HepG2 (cell line): ENCODE data around the gene CADM1. TPM values are rescaled to one million over a fixed set of nuclear protein-coding genes. Genes with fewer than 3 reads are reported as not detected.
A peak's percentile ranks its signal among the peaks of the same experiment; 100 is the strongest.

Experiments used
- ATAC-seq: fragments of 200-7000 bp; cut with Tn5 transposase; 3 replicates; pipeline ENCODE4 v1.9.1; 2020; ENCODE audit warnings: mild to moderate bottlenecking, moderate library complexity
- BruUV-seq: library from RNA; stranded (reverse); fragments of 400-500 nt; replicated peaks from 2 replicates; lab custom pipeline; 2021; lab: Mats Ljungman, UMichigan
- CTCF ChIA-PET: fragments of 300-600 bp; formaldehyde crosslinking; extraction: SDS; loops from one replicate; lab custom pipeline; 2021; ENCODE audit warnings: low total read pairs, inconsistent platforms, low intra/inter-chr PET ratio; lab: Yijun Ruan, JAX
- POLR2A ChIA-PET: fragments of 350-600 bp; sonication (Branson Sonifier 250); formaldehyde crosslinking; loops from one replicate; lab custom pipeline; 2020; ENCODE audit warnings: antibody characterized with exemption, inconsistent platforms; lab: Yijun Ruan, JAX
- DNase-seq: peaks from one replicate; pipeline ENCODE4 v3.0.0-alpha.2; 2015; ENCODE audit warnings: low spot score
- FAIRE-seq: peaks from 3 replicates; lab custom pipeline; 2011; peaks lifted over from hg19 to GRCh38; lab: Jason Lieb, UNC
- H2AFZ ChIP-seq: one replicate; pipeline ENCODE4 v1.6.1; 2011; ENCODE audit warnings: low read length, inconsistent platforms
- H3K27ac ChIP-seq: fragments of 300-600 bp; 3 replicates; pipeline ENCODE4 v1.8.0; 2011; ENCODE audit warnings: mixed run types, mild to moderate bottlenecking, mixed read lengths, low read length, inconsistent platforms; ENCODE audit not compliant: insufficient read depth; ENCODE audit errors: extremely low read length
- H3K27me3 ChIP-seq, 2 experiments: fragments of 200-600 bp in 1 of 2; 2 replicates in 1 of 2; 3 replicates in 1 of 2; pipeline versions ENCODE4 v1.6.0 to v1.8.0; 2011; ENCODE audit warnings: low read length in 2 of 2, mild to moderate bottlenecking in 2 of 2, moderate library complexity in 2 of 2, inconsistent platforms in 1 of 2; ENCODE audit not compliant: insufficient read depth in 2 of 2, control insufficient read depth in 1 of 2
- H3K36me3 ChIP-seq, 2 experiments: fragments of 200-600 bp in 1 of 2; replicated peaks in 1 of 2; 2 replicates in 1 of 2; 3 replicates in 1 of 2; pipeline versions ENCODE4 v1.5.1 to v1.8.0; 2011; ENCODE audit warnings: low read length in 2 of 2, inconsistent platforms in 1 of 2; ENCODE audit not compliant: insufficient read depth in 2 of 2, control insufficient read depth in 1 of 2
- H3K4me1 ChIP-seq: 2 replicates; pipeline ENCODE4 v1.5.1; 2012; ENCODE audit warnings: low read length, inconsistent platforms; ENCODE audit not compliant: insufficient read depth
- H3K4me2 ChIP-seq: 2 replicates; pipeline ENCODE4 v1.6.0; 2011; ENCODE audit warnings: low read depth, low read length, inconsistent platforms
- H3K4me3 ChIP-seq, 3 experiments: fragments of 200-600 bp in 1 of 3; sonication (generic), shearing (Covaris generic) in 1 of 3; replicated peaks in 1 of 3; 2 replicates each; pipeline ENCODE4 v1.5.1; 2011 to 2016; ENCODE audit warnings: low read length in 3 of 3, inconsistent platforms in 2 of 3, low read depth in 2 of 3, mild to moderate bottlenecking in 2 of 3, control low read depth in 1 of 3, mixed read lengths in 1 of 3; ENCODE audit not compliant: insufficient read depth in 1 of 3
- H3K79me2 ChIP-seq: one replicate; pipeline ENCODE4 v1.6.1; 2011; ENCODE audit warnings: low read length, inconsistent platforms; ENCODE audit not compliant: insufficient read depth
- H3K9ac ChIP-seq: 2 replicates; pipeline ENCODE4 v1.6.0; 2011; ENCODE audit warnings: mild to moderate bottlenecking, low read depth, low read length, inconsistent platforms; ENCODE audit not compliant: insufficient read depth
- H3K9me3 ChIP-seq: 2 replicates; pipeline ENCODE4 v1.5.1; 2012; ENCODE audit warnings: mild to moderate bottlenecking, low read length
- H4K20me1 ChIP-seq: 2 replicates; pipeline ENCODE4 v1.6.0; 2011; ENCODE audit warnings: inconsistent platforms, mild to moderate bottlenecking, low read length, moderate library complexity; ENCODE audit not compliant: insufficient read depth
- AHDC1 ChIP-seq: sonication (generic); formaldehyde crosslinking; IDR thresholded peaks from 2 replicates; pipeline ENCODE4 v1.5.1; 2020; ENCODE audit warnings: mild to moderate bottlenecking, missing genetic modification reagents, borderline replicate concordance
- ARID5B ChIP-seq: IDR thresholded peaks from 2 replicates; pipeline ENCODE4 v1.4.0; 2020; ENCODE audit warnings: mild to moderate bottlenecking, missing genetic modification reagents
- BCL6 ChIP-seq: IDR thresholded peaks from 2 replicates; pipeline ENCODE4 v1.6.1; 2016; ENCODE audit warnings: missing genetic modification reagents, missing compliant biosample characterization
- FOXA1 ChIP-seq, 2 experiments: fragments of 450-650 bp in 1 of 2; sonication (generic) in 1 of 2; formaldehyde crosslinking in 1 of 2; IDR thresholded peaks; 2 replicates each; pipeline versions ENCODE4 v1.4.0 to v1.6.1; 2016 to 2020; ENCODE audit warnings: missing genetic modification reagents in 1 of 2
- FOXA3 ChIP-seq: IDR thresholded peaks from 2 replicates; pipeline ENCODE4 v1.6.1; 2016; ENCODE audit warnings: missing genetic modification reagents, missing compliant biosample characterization
- RARA ChIP-seq: IDR thresholded peaks from 2 replicates; pipeline ENCODE4 v1.6.1; 2016; ENCODE audit warnings: missing genetic modification reagents, missing compliant biosample characterization
- SAP130 ChIP-seq: IDR thresholded peaks from 2 replicates; pipeline ENCODE4 v1.6.1; 2016; ENCODE audit warnings: low read depth
- SOX13 ChIP-seq, 3 experiments: fragments of 450-650 bp in 1 of 3; sonication (generic) in 1 of 3; formaldehyde crosslinking in 1 of 3; IDR thresholded peaks in 2 of 3; conservative IDR thresholded peaks in 1 of 3; 2 replicates each; pipeline versions ENCODE4 v1.5.0 to v1.6.1; 2016 to 2020; ENCODE audit warnings: antibody characterized with exemption in 1 of 3, mild to moderate bottlenecking in 1 of 3, missing compliant biosample characterization in 1 of 3, missing genetic modification reagents in 1 of 3, moderate library complexity in 1 of 3
- TFAP4 ChIP-seq: sonication (generic); IDR thresholded peaks from 2 replicates; pipeline ENCODE4 v1.6.1; 2016; ENCODE audit warnings: low read depth, borderline replicate concordance
- ZNF207 ChIP-seq: fragments of 450-650 bp; IDR thresholded peaks from 2 replicates; pipeline ENCODE4 v1.6.1; 2016; ENCODE audit warnings: antibody characterized with exemption, borderline replicate concordance
- ZNF552 ChIP-seq: sonication (generic); formaldehyde crosslinking; IDR thresholded peaks from 2 replicates; pipeline ENCODE4 v1.9.0; 2022; ENCODE audit warnings: missing genetic modification reagents, mild to moderate bottlenecking, borderline replicate concordance
- ZNF737 ChIP-seq: sonication (generic); formaldehyde crosslinking; IDR thresholded peaks from 2 replicates; pipeline ENCODE4 v1.5.0; 2020; ENCODE audit warnings: missing genetic modification reagents, mild to moderate bottlenecking, borderline replicate concordance
- ZNF766 ChIP-seq: sonication (generic); formaldehyde crosslinking; IDR thresholded peaks from 2 replicates; pipeline ENCODE4 v1.5.0; 2020; ENCODE audit warnings: missing genetic modification reagents, borderline replicate concordance
- WGBS: methylation state at CpG from one replicate; pipeline ENCODE4 v1.1.6; 2017; ENCODE audit warnings: low lambda C conversion rate; 5-methylcytosine and 5-hydroxymethylcytosine counted together
- in situ Hi-C: cut with HindIII; loops from 2 replicates; pipeline ENCODE4 v1.10.0; 2017; ENCODE audit warnings: low pct_unique_long_range_greater_than_20kb; ENCODE audit not compliant: extremely low pct_ligation_motif_present
- intact Hi-C: fragments of 100-400 bp; cut with micrococcal nuclease; formaldehyde crosslinking; loops from one replicate; pipeline ENCODE4 v1.10.0; 2022; ENCODE audit not compliant: unreplicated experiment
- polyA plus RNA-seq, 8 experiments: library from polyadenylated mRNA; depleted of rRNA in 3 of 8; stranded (reverse) in 7 of 8; unstranded in 1 of 8; fragments of >200 nt; fragmentation: Illumina TruSeq in 4 of 8; extraction: Trizol in 4 of 8; gene quantifications; 2 replicates each; pipeline versions ENCODE4 v1.2.1 to v1.2.3, GENCODE V29; 2011 to 2016; ENCODE audit warnings: low read depth in 4 of 8, missing spikeins in 1 of 8, mixed read lengths in 1 of 8; ENCODE audit not compliant: insufficient read depth in 1 of 8
- total RNA-seq, 5 experiments: library from RNA; depleted of rRNA; stranded (reverse); fragments of >200 nt; fragmentation: Illumina TruSeq; extraction: Trizol; gene quantifications; 2 replicates each; pipeline ENCODE4 v1.2.3, GENCODE V29; 2016; ENCODE audit warnings: low read depth in 1 of 5

Gene CADM1
- total and polyA plus RNA-seq, 2 of the 13 experiments (the other 11 are each of a cell fraction or from before 2014, with no cell fraction given) = 71.3 to 122 TPM

GRCh38 chr11:115249061-115249578 lies 255.1 kb downstream of the CADM1 start:
- Histone ChIP-seq H3K4me2 (no peak overlapping the region), H3K9me3 (no peaks in the 10 kb centered on the region), H2AFZ (no peak overlapping the region), H3K79me2 (no peaks in the 10 kb centered on the region), H3K9ac (no peak overlapping the region), H4K20me1 (0 out of 2 replicates have a peak, but pooled peaks cover 5% of the 10 kb centered on the region), H3K4me3 (no peak overlapping the region), H3K27me3 (no peaks in the 10 kb centered on the region), H3K27ac (no peak overlapping the region), H3K36me3 (no peaks in the 10 kb centered on the region), H3K4me1 (peaks cover 41% of the 10 kb centered on the region)
- in situ Hi-C loops (no loop called here), intact Hi-C loops (loop anchor here (2.0 kb wide), 1 partner anchor 32 kb away; no protein-coding TSS in a partner anchor)
- no peak for FAIRE-seq
- DNase-seq = peak; percentile 58
- no TSS peak for BruUV-seq
- CTCF ChIA-PET = no interaction called here
- 36% methylated on average over 4 of the region's 4 CpGs for WGBS
- POLR2A ChIA-PET = no interaction called here
- ATAC-seq = peak; percentile 66
- TF ChIP-seq ZNF207 (no peak), SOX13 (IDR thresholded peaks at IDR 0.05) (no peak), SOX13 (CRISPR knock-in tag; conservative IDR thresholded peaks at IDR 0.05 in 1 of 2, IDR thresholded peaks at IDR 0.05 in 1 of 2) (peak in 1 of 2 experiments; percentile 31; a peak in 1 of 4 replicates), TFAP4 (peak; percentile 72), FOXA1 (IDR thresholded peaks at IDR 0.05) (no peak), FOXA1 (CRISPR knock-in tag; IDR thresholded peaks at IDR 0.05) (peak; percentile 79), ZNF737 (CRISPR knock-in tag) (no peak), RARA (CRISPR knock-in tag) (0 out of 2 replicates have a peak, but pooled peaks have one; percentile 36), AHDC1 (CRISPR knock-in tag) (peak; percentile 28; the same call in 1 of the 2 replicates), ARID5B (CRISPR knock-in tag) (peak; percentile 43), ZNF552 (CRISPR knock-in tag) (no peak), SAP130 (CRISPR knock-in tag) (peak; percentile 33; the same call in 1 of the 2 replicates), BCL6 (CRISPR knock-in tag) (peak; percentile 86), ZNF766 (CRISPR knock-in tag) (no peak), FOXA3 (CRISPR knock-in tag) (peak; percentile 70)
